GM23338 (cell line): ENCODE results near the gene FOXK2. TPM values are rescaled to one million over a fixed set of nuclear protein-coding genes. Genes with fewer than 3 reads are reported as not detected.

Experiments used
- ATAC-seq: fragments of 200-7000 bp; cut with Tn5 transposase; 3 replicates; pipeline ENCODE4 v1.9.1; 2020
- DNase-seq: peaks from one replicate; pipeline ENCODE4 v3.0.0-alpha.2; 2015; ENCODE audit warnings: low spot score
- H2AFZ ChIP-seq: fragments of 200-600 bp; sonication (generic); 2 replicates; pipeline ENCODE4 v1.8.0; 2016; ENCODE audit warnings: antibody characterized with exemption, mild to moderate bottlenecking, moderate library complexity
- H3F3A ChIP-seq: fragments of 200-600 bp; sonication (generic); replicated peaks from 2 replicates; pipeline ENCODE4 v1.8.0; 2017; ENCODE audit warnings: antibody characterized with exemption, mixed run types, low read depth
- H3K27ac ChIP-seq: fragments of 200-600 bp; sonication (generic); 2 replicates; pipeline ENCODE4 v1.6.1; 2016; ENCODE audit warnings: low read depth
- H3K27me3 ChIP-seq: fragments of 200-600 bp; sonication (generic); 2 replicates; pipeline ENCODE4 v1.8.0; 2016; ENCODE audit warnings: mild to moderate bottlenecking, mixed run types, moderate library complexity; ENCODE audit not compliant: insufficient read depth
- H3K36me3 ChIP-seq: fragments of 200-600 bp; sonication (generic); 2 replicates; pipeline ENCODE4 v1.8.0; 2016; ENCODE audit warnings: mild to moderate bottlenecking; ENCODE audit not compliant: insufficient read depth
- H3K4me1 ChIP-seq: fragments of 200-600 bp; sonication (generic); 2 replicates; pipeline ENCODE4 v1.8.0; 2016; ENCODE audit warnings: mild to moderate bottlenecking, moderate library complexity; ENCODE audit not compliant: insufficient read depth
- H3K4me2 ChIP-seq: fragments of 200-600 bp; sonication (generic); 2 replicates; pipeline ENCODE4 v1.7.1; 2017; ENCODE audit warnings: mixed run types
- H3K4me3 ChIP-seq: fragments of 200-600 bp; sonication (generic); 2 replicates; pipeline ENCODE4 v1.6.1; 2016; ENCODE audit warnings: mixed run types
- H3K79me2 ChIP-seq: fragments of 200-600 bp; sonication (generic); replicated peaks from 2 replicates; pipeline ENCODE4 v1.8.0; 2017; ENCODE audit warnings: mild to moderate bottlenecking; ENCODE audit not compliant: insufficient read depth
- H3K9me2 ChIP-seq: fragments of 200-600 bp; sonication (generic); 2 replicates; pipeline ENCODE4 v1.8.0; 2017; ENCODE audit not compliant: insufficient read depth
- H4K20me1 ChIP-seq: fragments of 200-600 bp; sonication (generic); replicated peaks from 2 replicates; pipeline ENCODE4 v1.8.0; 2017; ENCODE audit warnings: mild to moderate bottlenecking; ENCODE audit not compliant: insufficient read depth
- H3K27ac Mint-ChIP-seq: 2 replicates; pipeline ENCODE4 v1.8.0; 2020; ENCODE audit warnings: inconsistent platforms, mild to moderate bottlenecking, moderate library complexity, mixed read lengths
- H3K27me3 Mint-ChIP-seq: 3 replicates; pipeline ENCODE4 v1.8.0; 2022; ENCODE audit warnings: low read depth, mild to moderate bottlenecking, moderate library complexity, mixed read lengths, inconsistent platforms; ENCODE audit not compliant: insufficient read depth, poor library complexity
- H3K36me3 Mint-ChIP-seq: 3 replicates; pipeline ENCODE4 v1.8.0; 2021; ENCODE audit warnings: low read depth, mild to moderate bottlenecking, inconsistent platforms, moderate library complexity, mixed read lengths
- H3K4me1 Mint-ChIP-seq: 3 replicates; pipeline ENCODE4 v1.8.0; 2020; ENCODE audit warnings: mild to moderate bottlenecking, inconsistent platforms, mixed read lengths
- H3K4me3 Mint-ChIP-seq: 3 replicates; pipeline ENCODE4 v1.8.0; 2021; ENCODE audit warnings: moderate library complexity, mild to moderate bottlenecking, inconsistent platforms, mixed read lengths
- H3K9me3 Mint-ChIP-seq: 3 replicates; pipeline ENCODE4 v1.8.0; 2020; ENCODE audit warnings: moderate library complexity, mild to moderate bottlenecking, inconsistent platforms, mixed read lengths
- CREB1 ChIP-seq: fragments of 250-450 bp; sonication (Bioruptor Pico); IDR thresholded peaks from 2 replicates; pipeline ENCODE4 v1.5.0; 2020; ENCODE audit warnings: low read depth, mild to moderate bottlenecking, moderate library complexity
- CTCF ChIP-seq, 2 experiments: fragments of 200-600 bp in 1 of 2; sonication (generic) in 1 of 2; conservative IDR thresholded peaks; 2 replicates each; pipeline versions ENCODE4 v1.5.1 to v1.6.1; 2016 to 2017; ENCODE audit warnings: antibody characterized with exemption in 2 of 2, low read depth in 2 of 2, mild to moderate bottlenecking in 2 of 2, moderate library complexity in 1 of 2
- EZH2 ChIP-seq: fragments of 200-600 bp; sonication (generic); IDR thresholded peaks from one replicate; pipeline ENCODE4 v1.8.0; 2017; ENCODE audit warnings: antibody characterized with exemption, mild to moderate bottlenecking, low read depth; ENCODE audit not compliant: unreplicated experiment
- EZH2phosphoT487 ChIP-seq: fragments of 200-600 bp; sonication (generic); IDR thresholded peaks from one replicate; pipeline ENCODE4 v1.8.1; 2018; ENCODE audit warnings: antibody characterized with exemption; ENCODE audit not compliant: unreplicated experiment
- JUNB ChIP-seq: IDR thresholded peaks from one replicate; pipeline ENCODE4 v1.6.1; 2016; ENCODE audit warnings: antibody characterized with exemption; ENCODE audit not compliant: unreplicated experiment
- NANOG ChIP-seq: IDR thresholded peaks from 2 replicates; pipeline ENCODE4 v1.6.1; 2016; ENCODE audit warnings: antibody characterized with exemption, borderline replicate concordance
- POLR2AphosphoS5 ChIP-seq: IDR thresholded peaks from 2 replicates; pipeline ENCODE4 v1.6.1; 2016; ENCODE audit warnings: antibody characterized with exemption, low read depth
- STAT1 ChIP-seq: IDR thresholded peaks from one replicate; pipeline ENCODE4 v1.6.1; 2016; ENCODE audit warnings: antibody characterized with exemption; ENCODE audit not compliant: unreplicated experiment
- ZNF114 ChIP-seq: fragments of 250-450 bp; sonication (Bioruptor Pico); IDR thresholded peaks from 2 replicates; pipeline ENCODE4 v1.5.0; 2020; ENCODE audit warnings: mild to moderate bottlenecking, moderate library complexity
- ZNF331 ChIP-seq: fragments of 250-450 bp; sonication (Bioruptor Pico); IDR thresholded peaks from 2 replicates; pipeline ENCODE4 v1.5.0; 2020; ENCODE audit warnings: low read depth, mild to moderate bottlenecking, moderate library complexity
- polyA plus RNA-seq: library from polyadenylated mRNA; unstranded; fragments of >200 nt; fragmentation: Nextera tagmentation; extraction: Ambion mirVana; gene quantifications from 2 replicates; pipeline ENCODE4 v1.2.1, GENCODE V29; 2016
- total RNA-seq: library from RNA; depleted of rRNA; stranded (reverse); fragments of >200 nt; shearing (Covaris generic); gene quantifications from 2 replicates; pipeline ENCODE4 v1.2.3, GENCODE V29; 2014
- TF ChIP-seq, protein P1 (sequence below): fragments of 250-450 bp; sonication (Bioruptor Pico); IDR thresholded peaks from 2 replicates; pipeline ENCODE4 v1.5.0; 2020; ENCODE audit warnings: mild to moderate bottlenecking, moderate library complexity
- TF ChIP-seq, protein P2 (sequence below): IDR thresholded peaks from one replicate; pipeline ENCODE4 v1.6.1; 2018; ENCODE audit warnings: antibody characterized with exemption; ENCODE audit not compliant: unreplicated experiment
- TF ChIP-seq, protein P3 (sequence below): IDR thresholded peaks from 2 replicates; pipeline ENCODE4 v1.6.1; 2016; ENCODE audit warnings: antibody characterized with exemption

Gene FOXK2
- total and polyA plus RNA-seq, 2 experiments from 2014 or later, result 12.3 to 66.0 TPM

- H3K4me1 ChIP-seq, result peaks cover 6% of the 10 kb centered on the region
- H3K27me3 ChIP-seq, result no peaks in the 10 kb centered on the region
- H3K4me3 ChIP-seq, result no peak overlapping the region
- no peak overlapping the region for H3K27ac ChIP-seq
- H3K4me3 Mint-ChIP-seq, result no peak overlapping the region
- peaks cover 2% of the 10 kb centered on the region for H3K27me3 Mint-ChIP-seq
- H3K9me3 Mint-ChIP-seq, result no peaks in the 10 kb centered on the region
- TF ChIP-seq EZH2 (no peak), CREB1 (CRISPR knock-in tag) (no peak), ZNF331 (CRISPR knock-in tag) (no peak), CTCF (conservative IDR thresholded peaks at IDR 0.05; ENCODE audit: low read depth in 2 of 2) (no peak), NANOG (no peak), ZNF114 (CRISPR knock-in tag) (no peak), EZH2phosphoT487 (no peak), POLR2AphosphoS5 (no peak), JUNB (no peak), STAT1 (no peak)
- TF ChIP-seq, protein P1, sequence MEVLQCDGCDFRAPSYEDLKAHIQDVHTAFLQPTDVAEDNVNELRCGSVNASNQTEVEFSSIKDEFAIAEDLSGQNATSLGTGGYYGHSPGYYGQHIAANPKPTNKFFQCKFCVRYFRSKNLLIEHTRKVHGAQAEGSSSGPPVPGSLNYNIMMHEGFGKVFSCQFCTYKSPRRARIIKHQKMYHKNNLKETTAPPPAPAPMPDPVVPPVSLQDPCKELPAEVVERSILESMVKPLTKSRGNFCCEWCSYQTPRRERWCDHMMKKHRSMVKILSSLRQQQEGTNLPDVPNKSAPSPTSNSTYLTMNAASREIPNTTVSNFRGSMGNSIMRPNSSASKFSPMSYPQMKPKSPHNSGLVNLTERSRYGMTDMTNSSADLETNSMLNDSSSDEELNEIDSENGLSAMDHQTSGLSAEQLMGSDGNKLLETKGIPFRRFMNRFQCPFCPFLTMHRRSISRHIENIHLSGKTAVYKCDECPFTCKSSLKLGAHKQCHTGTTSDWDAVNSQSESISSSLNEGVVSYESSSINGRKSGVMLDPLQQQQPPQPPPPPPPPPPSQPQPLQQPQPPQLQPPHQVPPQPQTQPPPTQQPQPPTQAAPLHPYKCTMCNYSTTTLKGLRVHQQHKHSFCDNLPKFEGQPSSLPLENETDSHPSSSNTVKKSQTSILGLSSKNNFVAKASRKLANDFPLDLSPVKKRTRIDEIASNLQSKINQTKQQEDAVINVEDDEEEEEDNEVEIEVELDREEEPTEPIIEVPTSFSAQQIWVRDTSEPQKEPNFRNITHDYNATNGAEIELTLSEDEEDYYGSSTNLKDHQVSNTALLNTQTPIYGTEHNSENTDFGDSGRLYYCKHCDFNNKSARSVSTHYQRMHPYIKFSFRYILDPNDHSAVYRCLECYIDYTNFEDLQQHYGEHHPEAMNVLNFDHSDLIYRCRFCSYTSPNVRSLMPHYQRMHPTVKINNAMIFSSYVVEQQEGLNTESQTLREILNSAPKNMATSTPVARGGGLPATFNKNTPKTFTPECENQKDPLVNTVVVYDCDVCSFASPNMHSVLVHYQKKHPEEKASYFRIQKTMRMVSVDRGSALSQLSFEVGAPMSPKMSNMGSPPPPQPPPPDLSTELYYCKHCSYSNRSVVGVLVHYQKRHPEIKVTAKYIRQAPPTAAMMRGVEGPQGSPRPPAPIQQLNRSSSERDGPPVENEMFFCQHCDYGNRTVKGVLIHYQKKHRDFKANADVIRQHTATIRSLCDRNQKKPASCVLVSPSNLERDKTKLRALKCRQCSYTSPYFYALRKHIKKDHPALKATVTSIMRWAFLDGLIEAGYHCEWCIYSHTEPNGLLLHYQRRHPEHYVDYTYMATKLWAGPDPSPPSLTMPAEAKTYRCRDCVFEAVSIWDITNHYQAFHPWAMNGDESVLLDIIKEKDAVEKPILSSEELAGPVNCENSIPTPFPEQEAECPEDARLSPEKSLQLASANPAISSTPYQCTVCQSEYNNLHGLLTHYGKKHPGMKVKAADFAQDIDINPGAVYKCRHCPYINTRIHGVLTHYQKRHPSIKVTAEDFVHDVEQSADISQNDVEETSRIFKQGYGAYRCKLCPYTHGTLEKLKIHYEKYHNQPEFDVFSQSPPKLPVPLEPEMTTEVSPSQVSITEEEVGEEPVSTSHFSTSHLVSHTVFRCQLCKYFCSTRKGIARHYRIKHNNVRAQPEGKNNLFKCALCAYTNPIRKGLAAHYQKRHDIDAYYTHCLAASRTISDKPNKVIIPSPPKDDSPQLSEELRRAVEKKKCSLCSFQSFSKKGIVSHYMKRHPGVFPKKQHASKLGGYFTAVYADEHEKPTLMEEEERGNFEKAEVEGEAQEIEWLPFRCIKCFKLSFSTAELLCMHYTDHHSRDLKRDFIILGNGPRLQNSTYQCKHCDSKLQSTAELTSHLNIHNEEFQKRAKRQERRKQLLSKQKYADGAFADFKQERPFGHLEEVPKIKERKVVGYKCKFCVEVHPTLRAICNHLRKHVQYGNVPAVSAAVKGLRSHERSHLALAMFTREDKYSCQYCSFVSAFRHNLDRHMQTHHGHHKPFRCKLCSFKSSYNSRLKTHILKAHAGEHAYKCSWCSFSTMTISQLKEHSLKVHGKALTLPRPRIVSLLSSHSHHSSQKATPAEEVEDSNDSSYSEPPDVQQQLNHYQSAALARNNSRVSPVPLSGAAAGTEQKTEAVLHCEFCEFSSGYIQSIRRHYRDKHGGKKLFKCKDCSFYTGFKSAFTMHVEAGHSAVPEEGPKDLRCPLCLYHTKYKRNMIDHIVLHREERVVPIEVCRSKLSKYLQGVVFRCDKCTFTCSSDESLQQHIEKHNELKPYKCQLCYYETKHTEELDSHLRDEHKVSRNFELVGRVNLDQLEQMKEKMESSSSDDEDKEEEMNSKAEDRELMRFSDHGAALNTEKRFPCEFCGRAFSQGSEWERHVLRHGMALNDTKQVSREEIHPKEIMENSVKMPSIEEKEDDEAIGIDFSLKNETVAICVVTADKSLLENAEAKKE (CRISPR knock-in tag), result no peak
- TF ChIP-seq, protein P2, sequence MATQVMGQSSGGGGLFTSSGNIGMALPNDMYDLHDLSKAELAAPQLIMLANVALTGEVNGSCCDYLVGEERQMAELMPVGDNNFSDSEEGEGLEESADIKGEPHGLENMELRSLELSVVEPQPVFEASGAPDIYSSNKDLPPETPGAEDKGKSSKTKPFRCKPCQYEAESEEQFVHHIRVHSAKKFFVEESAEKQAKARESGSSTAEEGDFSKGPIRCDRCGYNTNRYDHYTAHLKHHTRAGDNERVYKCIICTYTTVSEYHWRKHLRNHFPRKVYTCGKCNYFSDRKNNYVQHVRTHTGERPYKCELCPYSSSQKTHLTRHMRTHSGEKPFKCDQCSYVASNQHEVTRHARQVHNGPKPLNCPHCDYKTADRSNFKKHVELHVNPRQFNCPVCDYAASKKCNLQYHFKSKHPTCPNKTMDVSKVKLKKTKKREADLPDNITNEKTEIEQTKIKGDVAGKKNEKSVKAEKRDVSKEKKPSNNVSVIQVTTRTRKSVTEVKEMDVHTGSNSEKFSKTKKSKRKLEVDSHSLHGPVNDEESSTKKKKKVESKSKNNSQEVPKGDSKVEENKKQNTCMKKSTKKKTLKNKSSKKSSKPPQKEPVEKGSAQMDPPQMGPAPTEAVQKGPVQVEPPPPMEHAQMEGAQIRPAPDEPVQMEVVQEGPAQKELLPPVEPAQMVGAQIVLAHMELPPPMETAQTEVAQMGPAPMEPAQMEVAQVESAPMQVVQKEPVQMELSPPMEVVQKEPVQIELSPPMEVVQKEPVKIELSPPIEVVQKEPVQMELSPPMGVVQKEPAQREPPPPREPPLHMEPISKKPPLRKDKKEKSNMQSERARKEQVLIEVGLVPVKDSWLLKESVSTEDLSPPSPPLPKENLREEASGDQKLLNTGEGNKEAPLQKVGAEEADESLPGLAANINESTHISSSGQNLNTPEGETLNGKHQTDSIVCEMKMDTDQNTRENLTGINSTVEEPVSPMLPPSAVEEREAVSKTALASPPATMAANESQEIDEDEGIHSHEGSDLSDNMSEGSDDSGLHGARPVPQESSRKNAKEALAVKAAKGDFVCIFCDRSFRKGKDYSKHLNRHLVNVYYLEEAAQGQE, result no peak
- TF ChIP-seq, protein P3, sequence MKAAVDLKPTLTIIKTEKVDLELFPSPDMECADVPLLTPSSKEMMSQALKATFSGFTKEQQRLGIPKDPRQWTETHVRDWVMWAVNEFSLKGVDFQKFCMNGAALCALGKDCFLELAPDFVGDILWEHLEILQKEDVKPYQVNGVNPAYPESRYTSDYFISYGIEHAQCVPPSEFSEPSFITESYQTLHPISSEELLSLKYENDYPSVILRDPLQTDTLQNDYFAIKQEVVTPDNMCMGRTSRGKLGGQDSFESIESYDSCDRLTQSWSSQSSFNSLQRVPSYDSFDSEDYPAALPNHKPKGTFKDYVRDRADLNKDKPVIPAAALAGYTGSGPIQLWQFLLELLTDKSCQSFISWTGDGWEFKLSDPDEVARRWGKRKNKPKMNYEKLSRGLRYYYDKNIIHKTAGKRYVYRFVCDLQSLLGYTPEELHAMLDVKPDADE, result no peak
- peaks cover 100% of the 10 kb centered on the region for H3K79me2 ChIP-seq
- no peak overlapping the region for H3K27ac Mint-ChIP-seq
- no peak overlapping the region for H3K4me2 ChIP-seq
- peaks cover 9% of the 10 kb centered on the region; the same call in 2 of the 3 replicates for H3K36me3 Mint-ChIP-seq
- H4K20me1 ChIP-seq, result peaks cover 79% of the 10 kb centered on the region
- H3F3A ChIP-seq, result peaks cover 6% of the 10 kb centered on the region; the same call in 1 of the 2 replicates
- no peaks in the 10 kb centered on the region for H3K36me3 ChIP-seq
- no peak overlapping the region for H2AFZ ChIP-seq
- ATAC-seq (no peak), DNase-seq (no peak)
- H3K4me1 Mint-ChIP-seq, result peaks cover 30% of the 10 kb centered on the region
- H3K9me2 ChIP-seq, result no peaks in the 10 kb centered on the region
Measured at GRCh38 chr17:82525712-82526111, 6.2 kb downstream of the FOXK2 start.
